ENCODE measurements around the gene LIPT2. TPM values are rescaled to one million over a fixed set of nuclear protein-coding genes. Genes with fewer than 3 reads are reported as not detected.
A peak's percentile ranks its signal among the peaks of the same experiment; 100 is the strongest.
"Not testable (repeated sequence)": the region's sequence is repeated elsewhere in the genome, so short reads cannot be mapped to it uniquely, and the experiment has no call there.

Gene LIPT2
- total and polyA plus RNA-seq, 12 donors, result 0.93 to 3.8 (median 1.6) TPM

DNA sequence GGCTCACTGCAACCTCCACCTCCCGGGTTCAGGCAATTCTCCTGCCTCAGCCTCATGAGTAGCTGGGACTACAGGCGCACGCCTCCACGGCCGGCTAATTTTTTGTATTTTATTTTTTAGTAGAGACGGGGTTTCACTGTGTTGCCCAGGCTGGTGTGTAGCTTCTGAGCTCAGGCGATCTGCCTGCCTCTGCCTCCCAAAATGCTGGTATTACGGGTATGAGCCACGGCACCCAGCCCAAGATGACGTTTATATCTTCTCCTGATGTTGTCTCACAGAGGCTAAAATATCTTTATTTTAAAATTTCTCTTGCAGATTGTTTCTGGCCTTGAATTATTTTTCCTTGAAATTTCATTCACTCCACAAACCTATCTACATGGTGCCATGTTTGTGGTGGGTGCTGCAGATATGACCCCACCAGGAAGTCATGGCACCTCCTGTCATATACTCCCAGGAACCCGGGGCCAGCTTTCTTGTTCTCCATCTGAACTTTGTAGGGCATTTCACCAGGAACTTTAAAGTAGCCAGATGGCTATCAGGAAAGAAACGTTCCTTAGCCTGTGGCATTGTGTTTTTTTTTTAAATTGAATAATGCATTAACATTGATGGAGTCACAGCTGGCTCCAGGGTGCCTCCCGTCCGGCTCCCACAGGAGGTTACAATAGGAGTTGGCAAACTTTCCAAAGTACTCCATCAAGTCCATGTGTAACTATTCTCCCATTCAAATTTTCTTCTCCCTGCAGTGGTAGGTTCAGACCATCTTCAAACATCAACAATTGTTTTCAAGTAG is 42.0 kb upstream of the LIPT2 start:
- 82 to 86% methylated on average over 14 of the region's 14 CpGs for WGBS, 2 donors
- ATAC-seq, result peak in 2 of 8 donors; percentile 17 to 41

DNA sequence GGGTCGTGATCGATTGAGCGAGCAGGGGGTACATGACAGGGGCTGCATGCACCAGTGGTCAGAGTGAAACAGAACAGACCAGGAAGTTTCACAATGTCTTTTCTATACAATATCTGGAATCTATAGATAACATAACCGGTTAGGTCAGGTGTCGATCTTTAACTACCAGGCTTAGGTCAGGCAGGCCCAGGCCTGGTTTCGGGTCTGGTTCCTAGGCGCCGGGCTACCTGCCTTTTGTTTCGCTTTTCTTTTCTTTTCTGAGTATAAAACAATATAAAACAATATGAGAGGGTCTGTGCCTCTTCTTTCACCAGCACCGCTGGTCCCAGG is 41.4 kb upstream of the LIPT2 start:
- ATAC-seq; intact Hi-C loops (cut with DNase I); H3K4me3 ChIP-seq; H3K4me1 ChIP-seq; H3K27me3 ChIP-seq; H3K27ac ChIP-seq; DNase-seq; H3K36me3 ChIP-seq: not testable (repeated sequence)
- WGBS, 2 donors, result 81 to 83% methylated on average over 10 of the region's 10 CpGs
- H3K9me3 ChIP-seq, result peaks cover 0 to 22% (median 0%) of the 10 kb centered on the region in 11 donors

More for the DNA sequence above, 42.0 kb upstream of the LIPT2 start:
- no peak overlapping the region for H3K4me3 ChIP-seq
- no peaks in the 10 kb centered on the region for H3K36me3 ChIP-seq
- peaks cover 0 to 6% (median 0%) of the 10 kb centered on the region in 9 donors for H3K4me1 ChIP-seq
- H3K27me3 ChIP-seq, result no peaks in the 10 kb centered on the region
- TF ChIP-seq CTCF (IDR thresholded peaks at IDR 0.05), result no peak
- peaks cover 0 to 22% (median 0%) of the 10 kb centered on the region in 11 donors for H3K9me3 ChIP-seq
- DNase-seq, result no peak
- peak overlapping the region in 1 of 10 donors; percentile 30 for H3K27ac ChIP-seq
- intact Hi-C loops (cut with DNase I), result no loop called here

GRCh38 chr11:74534216-74534945 is 40.9 kb upstream of the LIPT2 start:
- Histone ChIP-seq H3K4me3 (no peak overlapping the region), H3K27me3 (no peaks in the 10 kb centered on the region), H3K36me3 (no peaks in the 10 kb centered on the region), H3K9me3 (peaks cover 0 to 22% (median 0%) of the 10 kb centered on the region in 11 donors), H3K4me1 (peaks cover 0 to 6% (median 0%) of the 10 kb centered on the region in 9 donors), H3K27ac (no peak overlapping the region)
- ATAC-seq (no peak), DNase-seq (no peak)
- no peak for TF ChIP-seq CTCF (IDR thresholded peaks at IDR 0.05)
- WGBS, 2 donors, result 68 to 74% methylated on average over 8 of the region's 8 CpGs
- intact Hi-C loops (cut with DNase I), result no loop called here

DNA sequence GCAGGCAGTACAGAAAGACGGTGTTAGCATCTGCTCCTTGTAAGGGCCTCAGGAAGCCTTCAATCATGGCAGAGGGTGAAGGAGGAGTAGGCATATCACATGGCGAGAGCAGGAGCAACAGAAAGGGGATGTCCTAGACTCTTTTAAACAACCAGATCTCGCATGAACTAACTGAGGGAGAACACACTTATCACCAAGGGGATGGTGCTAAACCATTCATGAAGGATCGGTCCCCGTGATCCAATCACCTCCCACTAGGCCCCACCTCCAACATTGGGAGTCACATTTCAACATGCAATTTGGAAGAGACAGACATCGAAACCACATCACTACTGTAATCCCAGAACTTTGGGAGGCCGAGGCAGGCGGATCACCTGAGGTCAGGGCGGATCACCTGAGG is 39.9 kb upstream of the LIPT2 start:
- no peak for DNase-seq
- intact Hi-C loops (cut with DNase I), result no loop called here
- WGBS, 2 donors, result 85 to 92% methylated on average over 9 of the region's 9 CpGs
- Histone ChIP-seq H3K4me1 (peaks cover 0 to 6% (median 0%) of the 10 kb centered on the region in 9 donors), H3K27me3 (no peaks in the 10 kb centered on the region), H3K27ac (no peak overlapping the region), H3K4me3 (no peak overlapping the region), H3K36me3 (no peaks in the 10 kb centered on the region), H3K9me3 (peaks cover 0 to 20% (median 0%) of the 10 kb centered on the region in 11 donors)
- no peak for TF ChIP-seq CTCF (IDR thresholded peaks at IDR 0.05)
- no peak for ATAC-seq

Measured in heart right ventricle (tissue), 16 donors.